Measurements from ENCODE around the gene TLR5. TPM values are rescaled to one million over a fixed set of nuclear protein-coding genes. Genes with fewer than 3 reads are reported as not detected.

The TLR5 gene, protein sequence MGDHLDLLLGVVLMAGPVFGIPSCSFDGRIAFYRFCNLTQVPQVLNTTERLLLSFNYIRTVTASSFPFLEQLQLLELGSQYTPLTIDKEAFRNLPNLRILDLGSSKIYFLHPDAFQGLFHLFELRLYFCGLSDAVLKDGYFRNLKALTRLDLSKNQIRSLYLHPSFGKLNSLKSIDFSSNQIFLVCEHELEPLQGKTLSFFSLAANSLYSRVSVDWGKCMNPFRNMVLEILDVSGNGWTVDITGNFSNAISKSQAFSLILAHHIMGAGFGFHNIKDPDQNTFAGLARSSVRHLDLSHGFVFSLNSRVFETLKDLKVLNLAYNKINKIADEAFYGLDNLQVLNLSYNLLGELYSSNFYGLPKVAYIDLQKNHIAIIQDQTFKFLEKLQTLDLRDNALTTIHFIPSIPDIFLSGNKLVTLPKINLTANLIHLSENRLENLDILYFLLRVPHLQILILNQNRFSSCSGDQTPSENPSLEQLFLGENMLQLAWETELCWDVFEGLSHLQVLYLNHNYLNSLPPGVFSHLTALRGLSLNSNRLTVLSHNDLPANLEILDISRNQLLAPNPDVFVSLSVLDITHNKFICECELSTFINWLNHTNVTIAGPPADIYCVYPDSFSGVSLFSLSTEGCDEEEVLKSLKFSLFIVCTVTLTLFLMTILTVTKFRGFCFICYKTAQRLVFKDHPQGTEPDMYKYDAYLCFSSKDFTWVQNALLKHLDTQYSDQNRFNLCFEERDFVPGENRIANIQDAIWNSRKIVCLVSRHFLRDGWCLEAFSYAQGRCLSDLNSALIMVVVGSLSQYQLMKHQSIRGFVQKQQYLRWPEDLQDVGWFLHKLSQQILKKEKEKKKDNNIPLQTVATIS
- 1.2 and 2.2 TPM in 2 replicates for total RNA-seq

DNA sequence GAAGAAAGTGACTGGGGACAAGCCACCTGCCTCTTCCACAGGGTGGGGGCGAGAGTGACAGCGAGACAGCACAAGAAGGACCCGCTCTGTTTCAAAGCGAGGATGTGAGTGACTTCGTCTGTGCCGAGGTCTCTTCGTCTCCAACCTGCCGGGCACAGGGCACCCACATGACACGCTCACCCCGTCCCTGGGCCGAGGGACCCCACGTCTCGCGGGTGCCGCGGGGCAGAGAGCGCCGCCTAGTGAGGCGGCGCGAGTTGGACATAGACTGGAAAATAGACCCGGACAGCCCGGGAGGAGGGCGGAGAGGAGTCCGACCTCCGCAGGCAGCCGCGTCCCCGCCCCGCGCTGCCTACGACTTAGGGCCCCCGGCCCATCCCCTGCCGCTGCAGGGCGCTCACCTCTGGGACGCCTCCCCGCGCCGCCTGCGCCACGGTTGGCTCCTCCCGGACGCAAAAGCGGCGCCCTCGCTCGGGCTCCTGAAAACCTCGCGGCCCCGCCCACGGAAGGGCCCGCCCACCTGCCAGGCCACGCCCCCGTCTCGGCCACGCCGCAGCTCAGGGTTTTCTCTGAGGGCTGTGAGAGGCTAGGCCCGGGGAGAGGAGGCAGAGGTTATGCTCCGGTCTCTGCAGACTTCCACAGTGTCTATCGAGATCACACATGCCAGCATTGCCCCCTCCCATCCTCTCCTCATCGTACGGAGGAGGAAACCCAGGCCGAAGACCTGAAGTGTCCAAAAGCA lies at the start of gene TLR5:
Gene TLR5 (minus strand): TSS at position 454 of the 742 bp plus-strand sequence. CDS start 30,217 bp downstream, outside the sequence.

Other genes starting within 250 kb of the TLR5 start
- 0.13 and 0.32 TPM in 2 replicates for gene SUSD4, start 220.9 kb upstream of the TLR5 start, total RNA-seq